HCT116 (cell line): ENCODE measurements around the gene NR2C2. TPM values are rescaled to one million over a fixed set of nuclear protein-coding genes. Genes with fewer than 3 reads are reported as not detected.

Experiments
- ATAC-seq: fragments of 200-7000 bp; cut with Tn5 transposase; 2 replicates; pipeline ENCODE4 v1.9.1; 2020; ENCODE audit warnings: mild to moderate bottlenecking, moderate library complexity
- BruUV-seq: library from RNA; stranded (reverse); fragments of 400-500 nt; replicated peaks from 2 replicates; lab custom pipeline; 2021; lab: Mats Ljungman, UMichigan
- CTCF ChIA-PET: fragments of 300-600 bp; sonication (Branson Sonifier 250); formaldehyde crosslinking; loops from one replicate; lab custom pipeline; 2021; ENCODE audit warnings: antibody characterized with exemption; lab: Charles Lee
- POLR2A ChIA-PET: fragments of 300-600, 350-600 bp; sonication (Branson Sonifier 250); formaldehyde crosslinking; loops from one replicate; lab custom pipeline; 2021; ENCODE audit warnings: antibody characterized with exemption; lab: Charles Lee
- RAD21 ChIA-PET, 2 experiments: fragments of 300-600 bp; sonication (Branson Sonifier 250); formaldehyde crosslinking; loops; one replicate each; lab custom pipeline; 2023; ENCODE audit warnings: low total read pairs in 2 of 2; ENCODE audit not compliant: uncharacterized antibody in 2 of 2, unreplicated experiment in 2 of 2, low non-redundant PET in 1 of 2; lab: Charles Lee
- DNase-seq: peaks from one replicate; pipeline ENCODE4 v3.0.0-alpha.2; 2010; ENCODE audit warnings: low read depth, low spot score
- H2AFZ ChIP-seq: fragments of 200-600 bp; shearing (Covaris generic), sonication (generic); 2 replicates; pipeline ENCODE4 v1.6.1; 2017; ENCODE audit warnings: low read depth, mixed run types, mixed read lengths, antibody characterized with exemption, low read length; ENCODE audit not compliant: poor library complexity, severe bottlenecking
- H3K27ac ChIP-seq: 2 replicates; pipeline ENCODE4 v1.5.1; 2012; ENCODE audit warnings: low read depth, low read length
- H3K27me3 ChIP-seq: fragments of 200-600 bp; sonication (generic); 2 replicates; pipeline ENCODE4 v1.6.1; 2016; ENCODE audit warnings: mixed run types, low read length, mixed read lengths; ENCODE audit not compliant: insufficient read depth
- H3K36me3 ChIP-seq, 2 experiments: fragments of 200-500 bp in 1 of 2; fragments of 200-600 bp in 1 of 2; sonication (Bioruptor generic) in 1 of 2; sonication (generic) in 1 of 2; 2 replicates each; pipeline versions ENCODE4 v1.5.1 to v1.6.1; 2014 to 2016; ENCODE audit warnings: low read length in 2 of 2, inconsistent platforms in 1 of 2, mixed read lengths in 1 of 2, mixed run types in 1 of 2; ENCODE audit not compliant: insufficient read depth in 2 of 2, control insufficient read depth in 1 of 2
- H3K4me1 ChIP-seq, 2 experiments: fragments of 200-600 bp in 1 of 2; sonication (generic) in 1 of 2; 2 replicates each; pipeline versions ENCODE4 v1.5.1 to v1.6.1; 2012 to 2017; ENCODE audit warnings: low read length in 2 of 2, inconsistent platforms in 1 of 2, mild to moderate bottlenecking in 1 of 2, mixed read lengths in 1 of 2, mixed run types in 1 of 2, moderate library complexity in 1 of 2; ENCODE audit not compliant: insufficient read depth in 2 of 2, control insufficient read depth in 1 of 2
- H3K4me2 ChIP-seq: fragments of 200-600 bp; sonication (generic); 2 replicates; pipeline ENCODE4 v1.6.1; 2017; ENCODE audit warnings: mixed run types, low read length, mixed read lengths
- H3K4me3 ChIP-seq, 2 experiments: fragments of 200-600 bp in 1 of 2; sonication (generic) in 1 of 2; replicated peaks in 1 of 2; 2 replicates each; pipeline ENCODE4 v1.5.1; 2011 to 2016; ENCODE audit warnings: low read length in 2 of 2, control low read depth in 1 of 2, low read depth in 1 of 2, mild to moderate bottlenecking in 1 of 2, mixed read lengths in 1 of 2, mixed run types in 1 of 2
- H3K79me2 ChIP-seq: fragments of 200-600 bp; sonication (generic); 2 replicates; pipeline ENCODE4 v1.6.1; 2017; ENCODE audit warnings: mild to moderate bottlenecking, mixed run types, low read length, moderate library complexity, mixed read lengths; ENCODE audit not compliant: insufficient read depth
- H3K9ac ChIP-seq: fragments of 200-600 bp; sonication (generic); 2 replicates; pipeline ENCODE4 v1.6.1; 2016; ENCODE audit warnings: low read length, mixed read lengths
- H3K9me2 ChIP-seq: fragments of 200-600 bp; sonication (generic), shearing (Covaris generic); 2 replicates; pipeline ENCODE4 v1.6.1; 2017; ENCODE audit warnings: mixed run types, mild to moderate bottlenecking, moderate library complexity; ENCODE audit not compliant: insufficient read depth
- H3K9me3 ChIP-seq, 2 experiments: fragments of 200-500 bp in 1 of 2; fragments of 200-600 bp in 1 of 2; sonication (Bioruptor generic) in 1 of 2; sonication (generic) in 1 of 2; 2 replicates each; pipeline ENCODE4 v1.6.1; 2014 to 2017; ENCODE audit warnings: low read length in 2 of 2, mixed read lengths in 2 of 2, inconsistent platforms in 1 of 2, low read depth in 1 of 2, mild to moderate bottlenecking in 1 of 2, mixed run types in 1 of 2, moderate library complexity in 1 of 2; ENCODE audit not compliant: control insufficient read depth in 1 of 2, insufficient read depth in 1 of 2
- H4K20me1 ChIP-seq: fragments of 200-600 bp; sonication (generic), shearing (Covaris generic); 2 replicates; pipeline ENCODE4 v1.6.1; 2017; ENCODE audit warnings: mixed run types, mild to moderate bottlenecking, moderate library complexity; ENCODE audit not compliant: insufficient read depth
- CBX3 ChIP-seq: IDR thresholded peaks from 2 replicates; pipeline ENCODE4 v1.6.1; 2012; ENCODE audit warnings: low read depth
- CEBPB ChIP-seq: IDR thresholded peaks from 2 replicates; pipeline ENCODE4 v1.6.1; 2012; ENCODE audit warnings: low read depth
- EZH2 ChIP-seq: fragments of 200-600 bp; sonication (generic); IDR thresholded peaks from 2 replicates; pipeline ENCODE4 v1.6.1; 2017; ENCODE audit warnings: antibody characterized with exemption, mixed run types
- RAD21 ChIP-seq: IDR thresholded peaks from 2 replicates; pipeline ENCODE4 v1.6.1; 2012; ENCODE audit warnings: low read depth, mild to moderate bottlenecking
- REST ChIP-seq: IDR thresholded peaks from 2 replicates; pipeline ENCODE4 v1.6.1; 2012; ENCODE audit warnings: low read depth
- SIN3A ChIP-seq: IDR thresholded peaks from 2 replicates; pipeline ENCODE4 v1.6.1; 2012; ENCODE audit warnings: low read depth
- SRF ChIP-seq: IDR thresholded peaks from 2 replicates; pipeline ENCODE4 v1.6.1; 2012; ENCODE audit warnings: low read depth
- TCF7L2 ChIP-seq: IDR thresholded peaks from 2 replicates; pipeline ENCODE4 v1.7.0; 2011; ENCODE audit warnings: borderline replicate concordance, inconsistent platforms; ENCODE audit not compliant: insufficient read depth, insufficient read length; ENCODE audit errors: extremely low read depth
- ZNF274 ChIP-seq: fragments of 200-500 bp; sonication (Bioruptor generic); IDR thresholded peaks from 2 replicates; pipeline ENCODE4 v1.6.1; 2014; ENCODE audit warnings: mild to moderate bottlenecking, low read depth, low read length, inconsistent platforms
- intact Hi-C: fragments of 100-400 bp; cut with micrococcal nuclease; formaldehyde crosslinking; loops from 2 replicates; pipeline ENCODE4 v1.10.0; 2022
- total RNA-seq: library from RNA; stranded (reverse); gene quantifications from one replicate; pipeline ENCODE4 v1.2.1, GENCODE V29; 2021; ENCODE audit not compliant: unreplicated experiment
- TF ChIP-seq, protein P1 (sequence below): IDR thresholded peaks from 2 replicates; pipeline ENCODE4 v1.6.1; 2011; ENCODE audit warnings: mild to moderate bottlenecking, low read length, moderate library complexity; ENCODE audit not compliant: insufficient replicate concordance; ENCODE audit errors: extremely low read depth
- TF ChIP-seq, protein P2 (sequence below): IDR thresholded peaks from 2 replicates; pipeline ENCODE4 v1.6.1; 2012

NR2C2 gene
- total RNA-seq, 1 experiment from 2014 or later: 45.0 TPM

DNA sequence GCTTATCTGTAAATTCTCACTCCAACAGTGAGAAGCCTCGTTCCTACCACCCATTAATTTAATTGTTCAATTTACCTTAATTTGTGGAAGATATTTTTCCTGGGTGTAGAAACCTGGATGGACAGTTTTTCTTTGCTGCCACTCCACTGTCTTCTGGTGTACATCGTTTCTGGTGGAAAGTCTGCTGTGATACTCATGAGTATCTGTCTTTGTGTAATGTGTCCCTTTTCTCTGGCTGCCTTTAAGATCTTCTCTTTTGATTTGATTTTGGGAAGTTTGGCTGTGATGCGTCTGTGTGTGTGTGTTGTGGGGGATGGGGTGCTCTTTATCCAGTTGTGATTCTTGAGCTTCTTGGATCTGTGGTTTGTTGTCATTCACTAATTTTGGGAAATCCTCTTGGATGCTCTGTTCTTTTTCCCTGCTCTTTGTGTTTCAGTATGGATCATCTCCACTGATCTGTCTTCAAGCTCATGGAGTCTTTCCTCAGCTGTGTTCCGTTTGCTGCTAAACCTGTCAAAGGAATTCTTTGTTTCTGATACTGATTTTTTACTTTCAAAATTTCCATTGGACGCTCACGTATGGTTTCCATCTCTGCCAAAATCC lies 42.2 kb upstream of the NR2C2 start:
- Histone ChIP-seq H3K9me2 (no peaks in the 10 kb centered on the region), H3K79me2 (no peaks in the 10 kb centered on the region), H3K27ac (no peak overlapping the region), H3K9me3 (peaks cover 3 to 13% of the 10 kb centered on the region in 2 experiments; a peak in 1 of 4 replicates), H3K9ac (no peak overlapping the region), H3K4me1 (no peaks in the 10 kb centered on the region), H3K27me3 (no peaks in the 10 kb centered on the region), H3K4me3 (no peak overlapping the region), H4K20me1 (no peaks in the 10 kb centered on the region), H2AFZ (no peak overlapping the region), H3K36me3 (no peaks in the 10 kb centered on the region), H3K4me2 (no peak overlapping the region)
- DNase-seq (no peak), ATAC-seq (no peak)
- ChIA-PET RAD21 (no interaction called here), CTCF (no interaction called here), POLR2A (no interaction called here)
- no TSS peak for BruUV-seq
- intact Hi-C loops: no loop called here
- no peak for TF ChIP-seq EZH2
- peak; percentile 91 for TF ChIP-seq CBX3

DNA sequence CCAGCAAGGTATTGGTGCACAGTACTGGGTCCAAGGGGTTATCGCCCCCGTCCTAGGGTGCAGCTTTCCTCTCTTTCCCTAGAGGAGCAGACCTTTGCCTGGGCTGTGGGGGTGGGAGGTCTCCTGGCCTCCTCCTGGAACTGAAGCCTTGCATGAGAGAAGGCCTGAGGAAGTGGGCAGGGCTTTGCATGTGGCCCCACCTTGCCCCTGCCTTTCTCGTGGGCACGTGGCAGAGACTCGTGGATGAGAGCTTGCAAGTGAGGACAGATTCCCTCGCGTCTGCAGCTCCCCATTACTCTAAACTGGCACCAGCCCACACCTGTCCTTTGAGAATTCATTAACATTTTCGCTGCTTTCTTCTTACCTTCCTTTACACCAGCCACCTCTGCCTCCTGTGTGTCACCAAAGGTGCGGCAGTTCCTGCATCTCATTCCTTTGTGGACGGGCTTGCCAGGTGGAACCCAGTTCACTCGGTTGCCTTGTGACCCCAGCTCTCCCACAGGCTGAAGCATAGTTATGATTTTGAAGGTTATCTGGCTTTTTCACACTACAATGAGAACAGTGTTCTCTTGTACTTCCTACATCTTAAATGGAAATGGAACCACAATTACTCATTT lies 40.9 kb upstream of the NR2C2 start:
- POLR2A ChIA-PET: no interaction called here
- RAD21 ChIA-PET: no interaction called here

More for the DNA sequence above, 40.9 kb upstream of the NR2C2 start:
- intact Hi-C loops: no loop called here
- Histone ChIP-seq H3K27me3 (no peaks in the 10 kb centered on the region), H3K9me3 (peaks cover 3 to 13% of the 10 kb centered on the region in 2 experiments; a peak in 1 of 4 replicates), H3K4me2 (no peak overlapping the region), H3K79me2 (no peaks in the 10 kb centered on the region), H3K9me2 (no peaks in the 10 kb centered on the region), H3K4me1 (no peaks in the 10 kb centered on the region), H3K36me3 (no peaks in the 10 kb centered on the region), H3K27ac (no peak overlapping the region), H2AFZ (no peak overlapping the region), H4K20me1 (no peaks in the 10 kb centered on the region), H3K4me3 (no peak overlapping the region), H3K9ac (no peak overlapping the region)
- DNase-seq: no peak
- ATAC-seq: no peak
- BruUV-seq: no TSS peak
- no peak for TF ChIP-seq EZH2
- no peak for TF ChIP-seq SRF
- TF ChIP-seq SIN3A: no peak
- TF ChIP-seq, protein P1, sequence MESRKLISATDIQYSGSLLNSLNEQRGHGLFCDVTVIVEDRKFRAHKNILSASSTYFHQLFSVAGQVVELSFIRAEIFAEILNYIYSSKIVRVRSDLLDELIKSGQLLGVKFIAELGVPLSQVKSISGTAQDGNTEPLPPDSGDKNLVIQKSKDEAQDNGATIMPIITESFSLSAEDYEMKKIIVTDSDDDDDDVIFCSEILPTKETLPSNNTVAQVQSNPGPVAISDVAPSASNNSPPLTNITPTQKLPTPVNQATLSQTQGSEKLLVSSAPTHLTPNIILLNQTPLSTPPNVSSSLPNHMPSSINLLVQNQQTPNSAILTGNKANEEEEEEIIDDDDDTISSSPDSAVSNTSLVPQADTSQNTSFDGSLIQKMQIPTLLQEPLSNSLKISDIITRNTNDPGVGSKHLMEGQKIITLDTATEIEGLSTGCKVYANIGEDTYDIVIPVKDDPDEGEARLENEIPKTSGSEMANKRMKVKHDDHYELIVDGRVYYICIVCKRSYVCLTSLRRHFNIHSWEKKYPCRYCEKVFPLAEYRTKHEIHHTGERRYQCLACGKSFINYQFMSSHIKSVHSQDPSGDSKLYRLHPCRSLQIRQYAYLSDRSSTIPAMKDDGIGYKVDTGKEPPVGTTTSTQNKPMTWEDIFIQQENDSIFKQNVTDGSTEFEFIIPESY: no peak
- no peak for TF ChIP-seq RAD21
- TF ChIP-seq CEBPB: no peak
- no peak for TF ChIP-seq TCF7L2
- TF ChIP-seq, protein P2, sequence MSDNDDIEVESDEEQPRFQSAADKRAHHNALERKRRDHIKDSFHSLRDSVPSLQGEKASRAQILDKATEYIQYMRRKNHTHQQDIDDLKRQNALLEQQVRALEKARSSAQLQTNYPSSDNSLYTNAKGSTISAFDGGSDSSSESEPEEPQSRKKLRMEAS: no peak
- TF ChIP-seq REST: no peak
- no peak for TF ChIP-seq ZNF274
- CTCF ChIA-PET: no interaction called here
